Fibroblast of skin of left biceps (primary cell): Measurements from ENCODE around the gene RNASEL.

ENCODE experiments used
- DNase-seq, 2 experiments: peaks; one replicate each; pipeline ENCODE4 v3.0.0-alpha.2; 2013; ENCODE audit warnings: low read depth in 2 of 2

The RNASEL gene

DNA sequence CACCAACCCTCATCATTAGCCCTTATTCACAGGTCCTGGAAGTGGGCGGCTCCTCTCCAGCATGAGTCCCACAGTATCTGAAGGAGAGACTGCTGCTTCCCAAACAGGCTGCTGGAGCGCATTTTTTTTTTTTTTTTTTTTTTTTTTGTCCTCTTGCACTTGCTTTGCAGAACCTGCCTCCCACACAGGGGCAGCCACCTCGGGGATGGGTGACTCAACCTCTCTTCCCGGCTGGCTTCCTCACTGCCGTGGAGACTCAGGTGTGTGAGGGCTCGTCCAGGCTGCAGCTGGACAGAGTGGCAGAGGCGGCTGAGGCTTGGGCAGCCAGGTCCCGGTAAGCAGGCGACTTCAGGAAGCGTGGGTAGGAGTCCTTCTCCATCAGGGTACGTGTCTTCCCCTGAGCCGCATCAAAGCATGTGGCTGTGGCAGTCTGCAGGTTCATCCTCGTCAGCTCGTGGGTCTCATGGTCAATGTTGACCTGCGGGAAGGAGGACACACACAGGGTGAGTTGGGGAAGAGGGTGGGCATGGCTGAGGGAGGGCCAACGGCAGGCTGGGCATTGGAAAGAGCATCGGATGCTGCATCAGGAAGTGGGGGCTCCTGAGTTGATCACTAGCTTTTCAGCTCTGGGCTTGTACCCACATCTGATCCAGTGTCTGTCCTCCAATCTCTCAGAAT is 11.1 kb upstream of the RNASEL start:
- no peak for DNase-seq

DNA sequence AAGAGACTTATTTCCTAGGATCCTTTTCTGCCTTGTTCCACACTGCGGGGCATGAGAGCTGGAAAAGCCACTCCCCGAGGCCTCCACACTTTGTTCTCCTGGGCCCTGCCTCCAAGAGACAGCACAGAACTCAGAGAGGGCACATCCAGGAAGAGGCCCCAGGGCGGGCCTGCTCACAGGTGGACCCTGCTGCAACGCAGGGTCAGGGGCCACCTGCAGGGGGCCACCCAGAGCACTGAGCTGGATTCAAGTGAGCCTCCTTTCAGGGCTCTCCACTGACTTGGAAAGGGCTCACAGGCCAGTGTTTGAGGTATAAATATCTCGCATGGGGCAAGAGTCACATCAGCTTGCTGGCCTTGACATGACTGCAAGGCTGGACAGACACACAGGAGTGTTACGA is 10.3 kb upstream of the RNASEL start:
- no peak for DNase-seq

GRCh38 chr1:182598296-182598695 is 9.2 kb upstream of the RNASEL start:
- no peak for DNase-seq

GRCh38 chr1:182596934-182597333 is 7.9 kb upstream of the RNASEL start:
- DNase-seq = no peak

GRCh38 chr1:182595641-182596240 is 6.7 kb upstream of the RNASEL start:
- no peak for DNase-seq

DNA sequence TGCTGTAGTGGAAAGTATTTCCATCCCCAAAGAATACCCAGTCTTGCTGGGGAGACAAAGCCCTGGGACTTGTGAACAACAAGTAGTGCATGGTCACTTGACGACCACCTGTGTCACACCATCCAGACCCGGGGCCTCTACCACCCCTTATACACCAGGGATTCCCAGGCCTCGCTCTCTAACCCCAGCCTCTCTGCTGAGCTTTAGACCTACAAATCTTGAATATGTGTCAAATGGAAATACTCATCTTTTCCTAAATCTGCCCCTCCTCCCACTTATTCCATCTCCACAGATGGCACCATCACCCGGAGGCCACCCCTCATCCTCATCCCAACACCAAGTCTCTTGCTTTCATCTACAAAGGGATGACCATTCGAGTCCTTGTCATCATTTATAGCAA is 875 bp upstream of the RNASEL start:
- no peak for DNase-seq

GRCh38 chr1:182589520-182589919 is 464 bp upstream of the RNASEL start:
- no peak for DNase-seq

DNA sequence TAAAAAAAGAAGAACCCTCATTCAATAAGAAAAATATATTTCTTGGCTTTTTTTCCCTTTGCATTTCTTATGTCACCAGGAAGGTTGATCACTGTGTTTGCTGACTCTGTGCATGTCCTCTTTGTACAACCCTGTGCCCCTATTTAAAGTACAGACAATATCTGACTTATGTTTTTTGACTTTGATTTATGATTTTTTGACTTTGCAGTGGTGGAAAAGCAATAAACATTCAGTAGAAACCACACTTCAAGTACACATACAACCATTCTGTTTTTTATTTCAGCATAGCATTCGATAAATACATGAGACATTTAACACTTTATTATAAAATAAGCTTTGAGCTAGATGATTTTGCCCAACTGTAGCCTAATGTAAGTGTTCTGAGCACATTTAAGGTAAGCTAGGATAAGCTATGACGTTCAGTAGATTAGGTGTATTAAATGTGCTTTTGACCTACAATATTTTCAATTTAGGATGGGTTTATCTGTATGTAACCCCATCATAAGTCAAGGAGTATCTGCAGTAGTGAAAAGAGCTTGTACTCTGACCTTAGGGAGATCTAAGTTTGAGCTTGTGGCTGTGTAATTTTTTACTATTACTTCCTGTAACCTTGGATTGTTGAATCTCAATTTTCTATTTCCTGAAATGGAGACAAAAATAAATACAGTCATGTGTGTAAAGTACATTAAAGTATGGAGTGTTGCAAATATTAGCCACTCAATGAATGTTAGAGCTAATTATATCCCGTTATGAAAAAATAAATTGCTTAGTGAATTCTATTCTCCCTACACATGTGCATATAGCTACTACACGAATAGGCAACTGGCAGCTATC is 1.2 kb downstream of the RNASEL start:
- DNase-seq = no peak

DNA sequence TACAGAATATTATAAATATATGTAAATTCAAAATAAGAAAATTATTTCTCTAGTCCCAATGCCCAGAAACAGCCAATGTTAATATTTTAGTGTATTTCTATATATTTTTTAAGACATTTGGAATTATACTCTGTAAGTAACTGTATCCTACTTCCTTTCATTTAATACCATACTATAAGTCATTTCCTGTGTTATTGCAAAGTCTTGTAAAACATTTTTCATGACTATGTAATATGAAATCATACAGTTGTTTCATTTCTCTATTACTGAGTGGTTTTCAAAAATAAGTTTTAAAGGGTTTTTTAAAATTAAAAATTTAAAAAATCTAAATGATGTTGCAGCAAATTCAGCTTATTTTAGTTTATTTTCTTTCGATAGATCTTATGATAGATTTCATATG is 2.0 kb downstream of the RNASEL start:
- DNase-seq = no peak

GRCh38 chr1:182586380-182586779 is 2.7 kb downstream of the RNASEL start:
- no peak for DNase-seq

DNA sequence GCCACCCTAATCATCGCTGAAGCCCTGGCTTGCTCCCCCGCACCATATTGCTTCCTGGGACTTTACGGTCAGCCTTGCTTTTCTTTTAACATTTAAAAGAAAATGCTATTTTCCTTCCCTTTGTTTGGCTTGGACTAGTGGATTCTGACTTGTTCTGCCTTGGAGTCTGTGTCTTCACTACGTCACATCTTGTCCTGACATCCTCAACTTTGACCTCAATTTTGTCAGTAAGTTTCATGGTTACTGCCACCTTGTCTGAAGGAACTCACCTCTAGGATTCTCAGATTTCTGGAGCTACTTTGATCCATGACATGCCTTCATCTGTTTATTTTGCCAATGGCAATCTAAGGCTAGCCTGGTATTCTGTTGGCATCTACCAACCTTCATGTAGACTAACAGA is 4.3 kb downstream of the RNASEL start:
- no peak for DNase-seq

DNA sequence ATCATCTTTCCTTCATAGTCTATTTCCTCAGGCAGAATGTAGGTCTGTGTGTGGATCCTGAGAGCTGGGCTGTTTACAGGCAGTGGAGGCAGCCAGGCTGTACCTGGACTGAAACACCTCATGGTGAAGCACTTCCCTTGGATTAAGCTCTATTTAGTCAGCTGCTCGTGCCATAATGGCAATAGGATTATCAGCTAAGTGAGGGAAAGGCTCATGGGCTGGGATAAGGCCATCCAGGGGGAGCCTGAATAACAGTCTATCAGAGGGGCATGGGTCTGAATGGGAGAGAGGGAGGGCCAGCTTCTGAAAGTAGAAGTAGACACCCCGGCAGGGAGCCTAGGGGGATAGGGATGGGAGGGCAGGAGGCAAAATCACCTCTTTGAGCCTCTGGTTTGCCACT is 8.3 kb downstream of the RNASEL start:
- no peak for DNase-seq

DNA sequence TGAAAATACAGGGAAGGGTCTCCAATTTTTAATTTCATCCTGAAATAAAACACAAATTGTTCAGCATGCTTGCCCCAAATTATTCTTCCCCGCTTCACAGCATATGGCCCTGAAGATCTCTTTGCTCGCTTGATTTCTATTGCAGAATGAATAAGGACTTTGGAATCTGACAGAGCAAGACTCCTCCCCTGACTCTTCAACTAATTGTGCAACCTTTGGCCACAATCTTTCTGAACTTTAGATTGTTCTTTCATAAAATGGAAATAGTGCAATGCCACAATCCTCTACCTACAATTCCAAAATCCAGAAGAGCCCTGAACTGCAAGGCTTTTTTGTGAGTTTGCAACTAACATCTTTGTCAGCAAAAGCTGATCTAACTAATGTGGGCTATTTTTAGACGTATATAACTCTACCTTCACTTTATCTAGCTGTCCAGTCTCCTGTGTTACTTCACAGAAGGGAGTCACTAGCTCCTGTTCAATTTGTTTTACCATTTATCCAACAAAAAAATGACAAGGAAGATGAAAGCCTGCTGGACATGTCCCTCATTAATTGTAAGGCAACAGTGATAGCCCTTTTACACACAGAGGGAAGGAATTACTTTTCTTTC is 13.4 kb downstream of the RNASEL start:
- DNase-seq = peak in 1 of 2 experiments; percentile 12

DNA sequence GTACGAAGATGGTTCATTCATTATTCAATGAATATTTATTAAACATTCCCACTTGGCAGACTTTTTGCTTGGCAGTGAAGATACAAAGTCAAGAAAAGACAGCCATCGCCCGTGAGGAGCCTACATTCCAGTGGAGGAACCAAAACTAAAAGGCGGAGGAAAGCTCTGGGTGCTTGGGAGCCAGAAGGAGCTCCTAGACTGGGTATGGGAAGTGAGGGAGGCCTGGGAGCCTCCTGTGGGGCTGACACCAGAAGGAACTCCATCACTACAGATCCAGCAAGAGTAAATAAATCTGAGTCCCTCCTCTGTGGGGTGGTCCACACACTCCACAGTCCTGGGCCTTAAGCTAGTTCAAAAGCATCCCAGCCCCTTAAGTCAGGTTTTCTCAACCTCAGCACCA is 14.9 kb downstream of the RNASEL start:
- DNase-seq = no peak

DNA sequence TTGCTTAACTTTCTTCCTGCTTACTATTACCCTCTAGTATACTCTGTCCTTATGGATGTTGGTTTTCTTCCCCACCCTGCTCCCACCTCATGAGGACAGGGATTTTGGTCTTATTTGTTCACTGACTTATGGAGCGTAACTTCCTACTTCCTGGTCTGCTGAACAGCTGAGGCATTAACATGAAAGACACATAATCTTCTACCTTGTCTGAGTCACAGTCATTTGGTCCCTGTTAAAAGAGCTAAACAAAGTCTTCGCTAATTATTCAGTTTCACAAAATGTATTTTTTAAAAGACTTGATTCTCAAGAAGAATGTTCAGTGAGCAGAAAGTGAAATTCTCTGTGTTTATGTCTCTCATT is 18.5 kb downstream of the RNASEL start:
- DNase-seq = no peak

DNA sequence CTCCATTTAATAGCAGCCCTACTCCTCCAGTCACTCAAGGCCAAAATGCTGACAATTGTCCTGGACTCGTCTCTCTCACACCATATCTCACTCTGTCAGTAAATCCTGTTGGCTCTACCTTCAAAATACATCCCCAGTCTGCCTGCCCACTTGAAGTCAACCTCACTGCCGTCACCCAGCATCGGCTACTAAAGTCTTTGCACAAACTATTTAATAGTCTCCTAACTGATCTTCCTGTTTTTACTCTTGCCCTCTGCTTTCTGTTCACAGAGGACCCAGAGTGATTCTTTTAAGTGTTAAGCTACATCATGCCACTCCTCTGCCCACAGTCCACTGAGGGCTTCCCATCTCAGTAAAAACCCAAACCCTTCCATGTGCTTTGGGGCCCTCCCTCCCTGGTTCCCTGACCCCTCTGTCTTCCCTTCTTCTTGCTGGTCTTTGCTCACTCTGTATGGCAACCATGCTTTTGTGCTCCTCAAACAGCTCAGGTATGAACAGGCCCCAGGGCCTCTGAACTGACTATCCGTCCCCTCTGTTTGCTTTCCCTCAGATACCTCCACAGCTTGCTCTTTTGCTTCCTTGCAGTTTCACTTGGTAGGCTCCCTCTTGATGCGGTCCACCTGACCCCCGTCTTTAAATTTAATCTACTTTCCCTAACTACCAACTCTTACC is 19.0 kb downstream of the RNASEL start:
- DNase-seq = no peak

DNA sequence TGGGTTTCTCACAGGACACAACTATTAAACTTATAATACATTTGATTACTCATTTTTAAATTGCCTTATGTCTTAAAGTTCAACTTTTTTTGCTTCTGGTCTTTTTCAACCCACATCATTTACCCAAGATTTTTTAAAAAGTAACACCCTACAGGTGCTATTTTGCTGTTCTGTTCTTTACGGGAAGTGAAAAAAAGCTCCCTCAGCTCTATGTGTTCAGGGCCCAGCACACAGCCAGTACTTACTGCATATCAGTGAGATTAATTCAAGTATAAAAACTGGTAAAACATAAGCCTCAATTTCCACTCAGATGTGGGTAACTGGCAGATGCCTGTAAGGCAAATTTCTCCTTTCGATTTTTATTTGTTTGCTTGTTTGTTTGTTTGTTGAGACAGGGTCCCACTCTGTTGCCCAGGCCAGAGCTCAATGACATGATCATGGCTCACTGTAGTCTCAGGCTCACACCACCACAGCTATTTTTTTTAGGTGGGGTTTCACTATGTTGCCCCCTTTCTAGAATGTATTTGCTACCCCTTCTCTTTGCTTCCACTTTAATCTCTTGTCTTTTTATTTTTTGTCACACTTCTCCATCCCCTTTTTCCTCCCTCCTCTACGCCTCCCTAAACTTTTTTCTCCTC is 20.3 kb downstream of the RNASEL start:
- DNase-seq = no peak

GRCh38 chr1:182567629-182568028 is 21.4 kb downstream of the RNASEL start:
- DNase-seq = no peak

- no peak for DNase-seq
Observed at GRCh38 chr1:182565537-182565936, 23.5 kb downstream of the RNASEL start.

GRCh38 chr1:182564406-182565004 is 24.6 kb downstream of the RNASEL start:
- DNase-seq = no peak

- DNase-seq = no peak
Observed at GRCh38 chr1:182563095-182563494, 26.0 kb downstream of the RNASEL start.
